Femur (tissue), 1 donor: Measurements from ENCODE around the gene EPHA6.

ENCODE experiments used
- DNase-seq: peaks from one replicate; pipeline ENCODE4 v3.0.0-alpha.2; 2017

The EPHA6 gene

DNA sequence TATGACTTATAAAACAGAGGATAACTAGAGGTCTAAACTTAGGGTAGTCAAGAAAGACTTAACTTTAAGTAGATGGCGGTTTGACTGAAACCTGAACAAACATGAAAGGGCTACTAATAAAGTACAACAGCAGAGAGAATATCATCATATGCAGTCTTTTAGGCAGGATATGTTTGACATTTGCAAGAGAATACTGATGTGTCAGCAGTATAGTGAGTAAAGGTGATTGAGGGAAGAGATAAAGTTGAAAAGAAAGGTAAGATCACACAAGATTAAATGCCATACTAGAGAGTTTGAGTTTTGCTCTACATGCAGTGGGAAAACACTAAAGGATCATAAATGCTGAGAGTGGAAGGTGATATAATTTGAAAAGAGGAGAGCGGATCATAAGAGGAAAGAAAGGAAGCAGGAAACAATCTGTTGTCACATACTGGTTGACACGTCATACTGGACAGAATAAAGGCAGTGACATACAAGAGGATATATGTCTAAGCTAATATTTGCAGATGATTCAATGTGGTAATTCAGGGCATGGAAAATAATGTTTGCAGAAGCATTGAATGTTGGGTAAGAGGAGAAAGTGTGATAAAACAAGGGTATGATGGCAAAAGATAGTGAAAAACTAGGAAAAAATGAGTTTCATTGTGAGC lies 223.0 kb downstream of the EPHA6 start:
- no peak for DNase-seq

- no peak for DNase-seq
Observed at GRCh38 chr3:97043411-97043810, 229.0 kb downstream of the EPHA6 start.

DNA sequence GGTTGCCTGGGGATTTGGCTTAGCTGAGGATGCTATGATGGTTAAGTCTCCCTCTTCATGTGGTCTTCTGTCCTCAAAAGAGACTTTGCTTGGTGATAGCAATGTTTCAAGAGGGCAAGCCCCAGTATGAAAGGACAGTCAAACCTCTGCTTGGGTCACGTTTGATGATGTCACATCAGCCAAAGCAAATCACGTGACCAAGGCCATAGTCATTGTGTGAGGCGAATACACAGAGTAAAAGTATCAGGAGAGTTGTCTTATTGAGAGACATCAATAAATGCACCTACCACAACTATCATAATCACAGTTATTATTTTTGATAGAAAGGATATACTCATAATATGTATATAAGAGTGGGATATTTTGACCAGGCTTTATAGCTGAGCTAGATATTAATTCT lies 243.0 kb downstream of the EPHA6 start:
- DNase-seq = no peak

DNA sequence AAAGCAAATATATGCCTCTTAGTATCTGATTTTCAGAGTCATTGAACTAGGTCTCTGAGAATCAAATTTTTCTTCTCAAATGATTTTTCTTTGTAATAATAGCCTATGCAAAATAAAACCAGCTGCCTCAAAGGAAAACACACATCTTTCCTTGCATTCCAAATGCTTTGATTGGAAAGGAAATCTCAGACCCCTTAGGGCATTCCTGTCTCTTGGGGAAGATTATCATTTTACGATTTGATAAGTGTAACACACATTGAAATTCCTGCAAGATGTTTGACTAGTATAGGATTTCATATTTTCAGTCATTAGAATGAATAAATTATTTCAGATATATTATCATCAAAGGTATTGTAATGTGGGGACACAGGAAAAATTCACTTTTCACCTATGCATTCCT lies 244.8 kb downstream of the EPHA6 start:
- no peak for DNase-seq

GRCh38 chr3:97066531-97066930 lies 252.1 kb downstream of the EPHA6 start:
- DNase-seq = no peak

- DNase-seq = no peak
Observed at GRCh38 chr3:97070302-97070701, 255.9 kb downstream of the EPHA6 start.

- no peak for DNase-seq
Observed at GRCh38 chr3:97074546-97074945, 260.2 kb downstream of the EPHA6 start.

- no peak for DNase-seq
Observed at GRCh38 chr3:97076673-97077072, 262.3 kb downstream of the EPHA6 start.

- DNase-seq = no peak
Observed at GRCh38 chr3:97089621-97090020, 275.2 kb downstream of the EPHA6 start.

GRCh38 chr3:97102641-97103040 lies 288.2 kb downstream of the EPHA6 start:
- no peak for DNase-seq

DNA sequence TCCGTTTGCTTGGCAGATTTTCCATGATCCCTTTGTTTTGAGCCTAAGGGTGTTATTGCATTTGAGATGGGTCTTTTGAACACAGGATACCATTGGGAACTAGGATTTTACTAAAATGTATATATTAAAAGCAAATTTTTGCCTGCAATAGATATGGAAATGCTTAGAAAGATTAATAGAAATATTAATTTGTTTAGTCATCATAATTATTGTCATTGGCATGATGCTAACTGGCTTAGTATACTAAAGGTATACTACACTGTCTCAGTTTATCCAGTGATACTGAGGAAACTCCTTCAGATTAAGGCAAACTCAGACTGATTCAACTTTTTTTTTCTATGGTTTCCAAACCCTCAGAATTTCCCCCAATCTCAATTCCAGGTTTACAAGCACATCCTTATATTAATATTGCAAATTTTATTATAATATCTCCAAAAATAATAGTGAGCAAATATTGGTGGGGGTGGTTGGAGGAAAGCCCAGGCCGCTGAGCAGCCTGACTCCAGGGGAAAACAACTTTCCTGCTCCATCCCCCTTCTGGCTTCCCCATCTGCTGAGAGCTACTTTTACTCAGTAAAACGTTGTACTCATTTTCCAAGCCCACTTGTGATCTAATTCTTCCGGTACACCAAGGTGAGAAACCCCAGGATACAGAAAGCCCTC lies 291.7 kb downstream of the EPHA6 start:
- no peak for DNase-seq

- DNase-seq = no peak
Observed at GRCh38 chr3:97106652-97106989, 292.2 kb downstream of the EPHA6 start.

- no peak for DNase-seq
Observed at GRCh38 chr3:97108136-97108535, 293.7 kb downstream of the EPHA6 start.

DNA sequence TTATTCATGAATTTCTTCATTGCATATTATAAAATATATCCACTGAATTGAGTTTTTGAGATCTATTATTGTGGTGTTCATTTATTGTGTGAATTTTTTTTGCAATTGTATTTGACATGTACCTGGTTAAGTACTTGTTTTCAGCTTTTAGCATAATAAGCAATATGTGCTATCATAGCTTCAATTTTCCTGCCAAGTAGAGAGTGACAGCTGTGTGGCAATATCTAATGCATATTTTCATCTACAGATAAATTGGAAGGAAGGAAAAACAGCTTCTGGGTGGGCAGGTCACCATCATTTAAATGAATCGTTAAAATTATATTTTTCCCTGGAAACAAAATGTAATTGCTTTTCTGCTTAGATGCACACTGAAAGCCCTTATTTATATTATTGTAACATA lies 296.9 kb downstream of the EPHA6 start:
- no peak for DNase-seq

- DNase-seq = no peak
Observed at GRCh38 chr3:97121386-97121785, 307.0 kb downstream of the EPHA6 start.

DNA sequence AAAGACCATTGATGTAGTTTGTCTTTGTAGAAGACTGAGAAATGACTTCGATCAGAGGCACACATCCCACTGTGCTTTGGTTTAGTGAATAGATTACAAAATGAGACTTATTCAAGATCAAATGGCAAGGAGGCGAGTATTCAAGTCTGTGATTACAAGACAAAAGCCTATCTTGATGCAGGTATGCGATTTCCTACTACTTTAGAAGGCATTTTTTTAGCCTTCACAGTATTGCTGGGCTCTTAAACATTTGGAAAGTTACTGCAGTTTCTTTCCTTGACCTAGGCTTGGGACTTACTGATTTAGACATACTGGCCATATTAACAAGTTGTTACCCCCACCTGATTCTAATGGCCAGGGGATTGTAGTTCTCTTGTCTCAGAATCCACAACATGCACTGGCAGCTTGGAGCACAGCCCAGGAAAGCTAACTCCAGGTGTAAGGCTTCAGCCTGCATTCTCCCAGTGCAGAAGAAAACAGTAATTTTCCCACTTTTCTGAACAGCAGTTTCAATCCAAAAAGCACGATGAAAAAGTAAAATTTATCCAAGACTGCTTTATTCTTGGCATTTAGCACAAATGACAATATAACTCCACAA lies 311.6 kb downstream of the EPHA6 start:
- no peak for DNase-seq

DNA sequence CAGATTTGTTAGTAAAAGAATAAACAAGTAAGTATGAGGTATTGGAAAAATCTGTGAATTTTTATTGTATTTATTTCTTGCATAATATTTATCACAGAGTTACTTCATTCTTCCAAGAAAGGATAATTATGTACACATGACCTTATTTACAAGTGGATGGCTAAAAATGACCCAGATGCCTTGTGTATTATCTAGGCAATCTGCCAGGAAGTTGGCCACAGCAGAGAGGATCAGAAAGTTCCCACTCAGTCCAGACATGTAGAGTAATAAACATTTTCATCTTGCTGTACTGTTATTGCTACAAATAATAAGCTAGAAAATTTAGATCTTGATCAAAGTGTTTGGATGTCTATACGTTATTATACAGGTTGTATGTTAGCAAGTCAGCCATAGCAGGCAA lies 317.1 kb downstream of the EPHA6 start:
- no peak for DNase-seq

- DNase-seq = no peak
Observed at GRCh38 chr3:97138914-97139541, 324.6 kb downstream of the EPHA6 start.

- no peak for DNase-seq
Observed at GRCh38 chr3:97148931-97149330, 334.5 kb downstream of the EPHA6 start.

GRCh38 chr3:97161169-97161568 lies 346.8 kb downstream of the EPHA6 start:
- no peak for DNase-seq

GRCh38 chr3:97177242-97177641 lies 362.8 kb downstream of the EPHA6 start:
- DNase-seq = no peak

DNA sequence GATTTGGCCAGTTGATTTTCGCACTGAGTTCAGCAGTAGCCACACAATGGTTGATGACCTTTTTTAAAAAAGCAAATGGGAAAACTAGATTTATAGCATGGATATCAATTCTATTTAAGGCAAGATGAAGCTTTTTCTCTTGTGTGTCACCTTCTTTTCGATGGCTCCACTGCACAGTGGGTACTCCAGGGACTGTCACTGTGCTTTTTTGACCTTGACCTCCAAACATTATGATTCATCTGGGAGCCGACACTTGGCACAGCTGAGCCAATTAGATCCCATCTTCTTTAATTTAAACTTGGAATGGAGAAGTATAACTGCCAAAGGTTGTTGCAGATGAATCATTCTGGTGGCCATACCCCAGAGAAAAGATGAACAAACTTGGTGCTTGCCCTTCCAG lies 367.3 kb downstream of the EPHA6 start:
- DNase-seq = no peak

- no peak for DNase-seq
Observed at GRCh38 chr3:97187771-97188170, 373.4 kb downstream of the EPHA6 start.

- DNase-seq = no peak
Observed at GRCh38 chr3:97189835-97190234, 375.4 kb downstream of the EPHA6 start.
